ENCODE data around the gene TMCC1. TPM values are rescaled to one million over a fixed set of nuclear protein-coding genes. Genes with fewer than 3 reads are reported as not detected.
A peak's percentile ranks its signal among the peaks of the same experiment; 100 is the strongest.

Gene TMCC1
- total and polyA plus RNA-seq, 7 donors = 12.4 to 55.0 (median 38.1) TPM

DNA sequence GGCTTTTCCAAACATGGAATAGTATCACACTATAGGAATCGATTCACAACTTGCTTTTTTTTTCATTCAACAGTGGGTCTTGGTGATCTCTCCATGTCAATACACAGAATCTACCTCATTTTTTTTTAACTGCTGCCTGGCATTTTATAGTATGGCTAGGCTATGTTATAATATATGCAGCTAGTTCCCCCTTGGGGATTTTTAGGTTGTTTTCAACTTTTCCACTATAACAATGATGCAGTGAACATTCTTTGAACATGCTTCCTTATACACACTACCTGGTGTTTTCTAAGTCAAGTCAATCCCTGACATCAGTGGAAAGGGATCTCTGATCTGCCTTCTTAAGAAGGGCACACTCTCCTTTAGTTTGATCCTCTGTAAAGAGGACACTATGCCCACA is 240.5 kb downstream of the TMCC1 start:
- no peak for ATAC-seq
- WGBS, 3 donors = 78 to 84% (median 81%) methylated on average over 1 of the region's 1 CpG
- peaks cover 65% of the 10 kb centered on the region for H3K4me1 ChIP-seq
- peak overlapping the region; percentile 56 for H3K27ac ChIP-seq
- intact Hi-C loops (cut with DNase I) = loop anchor here in 1 of 2 donors (5.0 kb wide), 2 partner anchors 69 to 279 kb away; no protein-coding TSS in a partner anchor
- DNase-seq = no peak
- no peaks in the 10 kb centered on the region for H3K27me3 ChIP-seq (ENCODE audit: insufficient read depth in 3 of 3, low read length in 2 of 3)
- peaks cover 0 to 24% of the 10 kb centered on the region in 2 donors for H3K36me3 ChIP-seq (ENCODE audit: insufficient read depth in 1 of 2, low read depth in 1 of 2)
- no peak overlapping the region for H3K4me3 ChIP-seq
- no peaks in the 10 kb centered on the region for H3K9me3 ChIP-seq
- no peak for TF ChIP-seq CTCF (IDR thresholded peaks at IDR 0.05)

DNA sequence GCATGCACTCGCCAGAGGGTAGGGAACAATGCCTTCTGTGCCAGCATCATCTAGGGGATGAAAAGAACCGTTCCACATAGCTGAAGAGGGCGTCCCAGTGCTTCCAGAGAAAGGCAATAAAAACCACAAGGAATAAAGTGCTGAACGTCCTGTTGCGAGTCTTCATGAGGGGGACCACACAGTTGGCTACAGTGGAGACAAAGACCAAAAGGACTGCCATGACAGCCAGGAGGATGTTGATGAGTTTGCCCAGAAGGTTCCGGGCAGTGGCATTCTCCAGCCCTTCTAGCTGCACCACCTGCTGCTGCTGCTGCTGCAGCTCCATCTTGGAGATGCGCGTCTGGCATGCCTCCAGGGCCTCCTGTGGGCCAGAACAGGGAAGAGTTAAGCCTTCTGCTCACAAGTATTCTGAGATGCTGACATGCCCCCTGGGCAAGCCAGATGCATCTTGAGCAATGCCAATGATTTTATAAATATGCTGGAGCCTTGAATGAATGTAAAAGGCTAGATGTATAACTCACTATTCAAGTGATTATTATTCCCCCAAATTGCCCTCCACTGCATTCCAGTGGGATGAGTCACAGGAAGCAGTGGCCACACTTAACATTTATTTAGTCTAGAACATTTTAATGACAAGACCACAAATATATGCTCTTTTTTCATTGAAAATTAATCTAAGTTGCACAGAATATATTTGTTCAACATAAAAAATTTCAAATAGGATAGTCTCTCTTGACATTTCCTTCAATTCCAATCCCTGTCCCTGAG is 241.9 kb downstream of the TMCC1 start:
- no peak for TF ChIP-seq CTCF (IDR thresholded peaks at IDR 0.05)
- no peaks in the 10 kb centered on the region for H3K27me3 ChIP-seq (ENCODE audit: insufficient read depth in 3 of 3, low read length in 2 of 3)
- H3K9me3 ChIP-seq = no peaks in the 10 kb centered on the region
- ATAC-seq (peak; percentile 57 to 78 (median 64)), DNase-seq (peak; percentile 45 to 65)
- H3K4me3 ChIP-seq = no peak overlapping the region
- H3K27ac ChIP-seq = peak overlapping the region; percentile 56
- intact Hi-C loops (cut with DNase I) = loop anchor here (2.0 to 5.0 kb wide), 3 partner anchors 71 to 281 kb away; no protein-coding TSS in a partner anchor
- H3K4me1 ChIP-seq = peaks cover 51% of the 10 kb centered on the region
- WGBS, 3 donors = 37 to 59% (median 44%) methylated on average over 8 of the region's 8 CpGs
- peaks cover 0 to 24% of the 10 kb centered on the region in 2 donors for H3K36me3 ChIP-seq (ENCODE audit: insufficient read depth in 1 of 2, low read depth in 1 of 2)

DNA sequence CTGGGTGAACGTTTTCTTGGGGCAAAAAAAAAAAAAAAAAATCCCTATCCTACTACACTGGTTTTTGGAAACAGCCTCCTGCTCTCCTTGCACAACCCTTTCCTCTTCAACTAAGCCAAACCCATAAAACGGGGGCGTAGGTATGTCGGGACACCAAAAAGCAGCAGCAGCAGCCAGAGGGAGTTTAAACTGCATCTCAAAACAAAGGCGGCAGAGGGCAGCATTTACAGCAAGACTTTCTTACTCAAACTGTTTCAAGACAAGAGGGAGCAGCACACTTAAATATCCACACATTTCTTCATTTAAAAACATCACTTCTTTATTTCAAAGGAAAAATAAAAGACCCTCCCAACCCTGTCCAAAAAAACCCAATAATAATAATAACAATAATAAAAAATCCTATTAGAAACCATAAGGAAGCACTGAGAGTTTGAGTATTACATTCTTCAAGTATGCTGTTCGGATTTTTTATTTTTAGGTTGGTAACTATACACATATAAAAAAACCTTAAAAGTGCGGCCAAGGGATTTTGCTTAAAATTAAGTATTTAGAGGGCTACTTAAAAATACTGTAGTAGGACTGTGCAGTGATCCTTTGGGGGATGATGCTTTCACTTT is 243.1 kb downstream of the TMCC1 start:
- WGBS, 3 donors = 26 to 31% (median 30%) methylated on average over 7 of the region's 7 CpGs
- peak; percentile 66 to 72 for DNase-seq
- intact Hi-C loops (cut with DNase I) = loop anchor here (1.0 to 5.0 kb wide), 4 partner anchors 72 to 282 kb away; no protein-coding TSS in a partner anchor
- TF ChIP-seq CTCF (IDR thresholded peaks at IDR 0.05) = peak; percentile 64
- Histone ChIP-seq H3K9me3 (no peaks in the 10 kb centered on the region), H3K4me3 (no peak overlapping the region), H3K36me3 (ENCODE audit: insufficient read depth in 1 of 2, low read depth in 1 of 2) (peaks cover 0 to 24% of the 10 kb centered on the region in 2 donors), H3K27me3 (ENCODE audit: insufficient read depth in 3 of 3, low read length in 2 of 3) (no peaks in the 10 kb centered on the region), H3K27ac (no peak overlapping the region), H3K4me1 (peaks cover 44% of the 10 kb centered on the region)
- ATAC-seq = peak; percentile 53 to 81 (median 71)

- peaks cover 0 to 11% of the 10 kb centered on the region in 2 donors for H3K36me3 ChIP-seq (ENCODE audit: insufficient read depth in 1 of 2, low read depth in 1 of 2)
- H3K4me1 ChIP-seq = peaks cover 30% of the 10 kb centered on the region
- ATAC-seq (no peak), DNase-seq (no peak)
- intact Hi-C loops (cut with DNase I) = no loop called here
- 81 to 93% (median 82%) methylated on average over 3 of the region's 3 CpGs for WGBS, 3 donors
- no peak overlapping the region for H3K27ac ChIP-seq
- no peak overlapping the region for H3K4me3 ChIP-seq
- no peaks in the 10 kb centered on the region for H3K27me3 ChIP-seq (ENCODE audit: insufficient read depth in 3 of 3, low read length in 2 of 3)
- H3K9me3 ChIP-seq = no peaks in the 10 kb centered on the region
- no peak for TF ChIP-seq CTCF (IDR thresholded peaks at IDR 0.05)
These were observed 245.1 kb downstream of the TMCC1 start for GRCh38 chr3:129648391-129648790.

Data from psoas muscle (tissue), 8 donors.